ENCODE measurements around the gene CAMTA1.

GRCh38 chr1:7580923-7581753 is 795.9 kb downstream of the CAMTA1 start:
- no peak for TF ChIP-seq EZH2 (IDR thresholded peaks at IDR 0.05; ENCODE audit: low read length)
- TF ChIP-seq CTCF (optimal IDR thresholded peaks at IDR 0.05 in 1 of 3, IDR thresholded peaks at IDR 0.05 in 1 of 3, conservative IDR thresholded peaks at IDR 0.05 in 1 of 3; ENCODE audit: extremely low read depth in 1 of 3, insufficient read depth in 2 of 3, low read length in 3 of 3), result no peak

Data from keratinocyte (primary cell).